ENCODE results near the gene NMT1.

DNA sequence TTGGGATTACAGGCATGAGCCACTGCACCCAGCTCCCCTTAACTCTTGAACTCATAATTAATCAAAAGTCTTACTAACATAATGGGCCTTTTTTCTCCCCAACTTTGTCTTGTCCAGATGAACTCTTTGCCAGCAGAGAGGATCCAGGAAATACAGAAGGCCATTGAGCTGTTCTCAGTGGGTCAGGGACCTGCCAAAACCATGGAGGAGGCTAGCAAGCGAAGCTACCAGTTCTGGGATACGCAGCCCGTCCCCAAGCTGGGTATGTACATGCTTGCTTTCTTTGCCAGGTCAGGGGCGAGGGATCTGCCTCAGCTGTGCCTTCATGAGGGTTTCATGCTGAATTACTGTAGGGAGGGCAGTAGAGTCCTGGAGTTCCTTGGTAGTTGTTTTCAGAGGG lies 25.3 kb downstream of the NMT1 start:
- TF ChIP-seq, protein P1, sequence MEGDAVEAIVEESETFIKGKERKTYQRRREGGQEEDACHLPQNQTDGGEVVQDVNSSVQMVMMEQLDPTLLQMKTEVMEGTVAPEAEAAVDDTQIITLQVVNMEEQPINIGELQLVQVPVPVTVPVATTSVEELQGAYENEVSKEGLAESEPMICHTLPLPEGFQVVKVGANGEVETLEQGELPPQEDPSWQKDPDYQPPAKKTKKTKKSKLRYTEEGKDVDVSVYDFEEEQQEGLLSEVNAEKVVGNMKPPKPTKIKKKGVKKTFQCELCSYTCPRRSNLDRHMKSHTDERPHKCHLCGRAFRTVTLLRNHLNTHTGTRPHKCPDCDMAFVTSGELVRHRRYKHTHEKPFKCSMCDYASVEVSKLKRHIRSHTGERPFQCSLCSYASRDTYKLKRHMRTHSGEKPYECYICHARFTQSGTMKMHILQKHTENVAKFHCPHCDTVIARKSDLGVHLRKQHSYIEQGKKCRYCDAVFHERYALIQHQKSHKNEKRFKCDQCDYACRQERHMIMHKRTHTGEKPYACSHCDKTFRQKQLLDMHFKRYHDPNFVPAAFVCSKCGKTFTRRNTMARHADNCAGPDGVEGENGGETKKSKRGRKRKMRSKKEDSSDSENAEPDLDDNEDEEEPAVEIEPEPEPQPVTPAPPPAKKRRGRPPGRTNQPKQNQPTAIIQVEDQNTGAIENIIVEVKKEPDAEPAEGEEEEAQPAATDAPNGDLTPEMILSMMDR (IDR thresholded peaks at IDR 0.05 in 8 of 11, conservative IDR thresholded peaks at IDR 0.05 in 3 of 11), result no peak
- TF ChIP-seq POLR2A (IDR thresholded peaks at IDR 0.05) (no peak), POLR2AphosphoS5 (IDR thresholded peaks at IDR 0.05) (no peak)

All from spleen (tissue), 7 donors.